ENCODE measurements around the gene NTM.

The NTM gene

DNA sequence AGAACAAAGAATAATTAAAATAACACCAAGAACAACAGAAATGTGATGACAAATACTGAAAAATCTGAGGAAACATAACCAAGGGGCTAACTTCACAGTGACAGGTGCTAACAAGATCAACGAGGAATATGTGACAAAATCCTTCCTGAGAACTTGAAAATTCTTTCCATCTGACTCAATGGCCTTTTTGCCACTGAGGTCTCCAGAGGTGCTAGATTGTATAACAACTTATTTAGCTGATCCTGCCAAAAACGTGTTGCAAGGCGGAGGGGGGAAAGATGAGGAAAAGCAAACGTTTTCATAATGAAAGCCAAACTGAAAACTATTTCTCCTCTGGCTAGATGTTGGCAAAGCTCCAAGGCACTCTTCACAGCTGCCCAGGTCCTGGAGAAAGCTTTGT lies 364.5 kb downstream of the NTM start:
- DNase-seq (ENCODE audit: low spot score), result no peak

GRCh38 chr11:131737357-131737756 lies 366.9 kb downstream of the NTM start:
- no peak for DNase-seq (ENCODE audit: low spot score)

- no peak for DNase-seq (ENCODE audit: low spot score)
Observed at GRCh38 chr11:131739243-131739882, 368.9 kb downstream of the NTM start.

GRCh38 chr11:131744847-131745246 lies 374.4 kb downstream of the NTM start:
- DNase-seq (ENCODE audit: low spot score), result no peak

DNA sequence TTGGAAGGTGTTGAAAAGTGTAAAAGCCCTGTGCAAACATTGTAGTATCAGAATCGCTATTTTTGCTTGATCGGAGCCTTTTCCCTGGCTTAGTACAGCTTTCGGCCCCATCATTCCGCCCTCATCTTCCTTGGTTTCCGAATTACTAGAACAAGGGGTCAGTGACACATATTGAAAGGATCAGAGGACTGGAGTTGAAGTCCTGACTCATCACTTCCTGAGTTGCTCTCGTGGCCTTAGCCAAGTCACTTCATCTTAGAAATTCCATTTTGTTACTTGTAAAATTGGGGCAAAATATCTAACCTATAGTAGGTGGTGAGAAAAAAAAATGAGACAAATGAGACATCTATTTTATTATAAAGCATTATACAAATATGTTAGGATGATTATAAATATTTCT lies 375.0 kb downstream of the NTM start:
- DNase-seq (ENCODE audit: low spot score), result no peak

DNA sequence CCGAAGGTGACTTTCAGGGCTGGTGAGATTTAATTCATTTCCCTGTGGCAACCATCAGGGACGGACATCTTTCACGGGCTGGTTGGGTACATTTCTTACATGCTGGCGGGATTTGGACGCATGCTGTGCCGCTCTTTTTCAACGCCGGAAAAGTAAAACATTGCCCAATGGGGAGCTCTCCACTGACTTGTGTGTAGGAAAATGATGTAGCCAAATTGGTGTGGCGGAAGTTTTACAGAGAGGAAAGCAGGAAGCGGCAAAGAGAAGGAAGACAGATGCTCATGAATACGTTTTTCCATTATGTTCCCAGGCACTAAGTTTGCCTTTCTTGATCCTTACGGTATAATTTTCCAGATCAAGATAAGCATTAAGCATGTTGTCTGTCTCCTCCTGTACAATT lies 375.8 kb downstream of the NTM start:
- no peak for DNase-seq (ENCODE audit: low spot score)

DNA sequence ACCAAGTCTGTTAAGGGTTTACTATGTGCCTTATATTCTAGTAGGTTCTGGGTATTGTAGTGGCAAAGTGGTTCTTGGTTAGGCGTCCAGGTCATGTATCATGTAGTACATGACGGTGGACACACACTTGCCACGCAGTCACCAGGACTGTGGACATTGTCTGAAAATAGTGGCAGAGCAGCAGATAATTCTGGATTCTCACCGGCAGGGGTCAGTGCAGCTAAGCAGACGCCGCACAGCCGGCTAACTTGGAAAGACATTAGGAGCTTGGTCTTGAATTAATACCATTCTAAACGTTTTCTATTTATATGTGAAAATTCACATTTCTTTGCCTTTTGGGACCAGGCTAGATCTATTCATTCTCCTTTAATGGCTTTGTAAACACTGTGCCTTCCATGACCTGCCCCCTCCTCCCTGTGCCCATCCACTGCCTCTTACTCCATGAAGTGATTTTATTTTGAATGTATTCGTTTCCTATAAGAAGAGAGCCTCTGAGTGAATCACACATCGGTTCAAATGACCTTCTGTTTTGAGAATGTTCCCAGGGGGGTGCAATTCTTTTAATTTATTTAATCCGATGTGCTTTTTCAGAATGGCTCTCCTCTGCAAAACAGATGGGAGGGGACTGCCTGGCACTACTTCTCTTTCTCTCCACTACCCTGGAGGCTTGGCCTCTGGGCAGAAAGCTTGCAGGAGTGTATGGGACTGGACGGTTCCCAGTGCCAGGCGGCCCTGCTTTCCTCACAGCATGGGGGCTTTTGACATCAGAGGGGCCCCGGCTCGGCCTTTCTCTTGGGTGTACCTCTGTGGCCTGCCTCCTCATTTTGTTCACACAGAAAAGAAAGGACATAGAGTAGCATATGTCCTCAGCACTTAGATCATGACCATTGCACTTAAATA lies 378.0 kb downstream of the NTM start:
- DNase-seq (ENCODE audit: low spot score), result peak; percentile 40

- no peak for DNase-seq (ENCODE audit: low spot score)
Observed at GRCh38 chr11:131749101-131749500, 378.7 kb downstream of the NTM start.

DNA sequence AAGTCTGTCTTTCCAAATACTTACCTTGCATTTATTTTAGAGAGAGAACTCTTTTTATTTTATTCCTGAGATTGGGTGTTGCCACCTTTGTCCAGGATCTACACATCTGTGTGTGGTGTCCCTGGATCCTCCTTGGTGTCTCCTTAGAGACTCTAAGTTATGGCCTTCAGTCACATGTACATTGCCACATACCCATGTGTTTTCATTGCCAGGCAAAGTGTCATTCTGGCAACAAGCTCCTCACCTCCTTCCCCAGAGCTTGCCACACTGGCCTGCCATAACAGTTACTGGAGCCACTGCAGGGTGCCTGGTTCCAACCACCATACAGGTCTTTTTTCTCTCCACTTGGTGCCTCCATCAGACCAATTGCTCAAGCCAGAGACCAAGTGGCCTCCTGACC lies 379.7 kb downstream of the NTM start:
- DNase-seq (ENCODE audit: low spot score), result no peak

- no peak for DNase-seq (ENCODE audit: low spot score)
Observed at GRCh38 chr11:131750692-131751091, 380.3 kb downstream of the NTM start.

GRCh38 chr11:131754671-131755070 lies 384.3 kb downstream of the NTM start:
- no peak for DNase-seq (ENCODE audit: low spot score)

- no peak for DNase-seq (ENCODE audit: low spot score)
Observed at GRCh38 chr11:131756479-131757110, 386.2 kb downstream of the NTM start.

DNA sequence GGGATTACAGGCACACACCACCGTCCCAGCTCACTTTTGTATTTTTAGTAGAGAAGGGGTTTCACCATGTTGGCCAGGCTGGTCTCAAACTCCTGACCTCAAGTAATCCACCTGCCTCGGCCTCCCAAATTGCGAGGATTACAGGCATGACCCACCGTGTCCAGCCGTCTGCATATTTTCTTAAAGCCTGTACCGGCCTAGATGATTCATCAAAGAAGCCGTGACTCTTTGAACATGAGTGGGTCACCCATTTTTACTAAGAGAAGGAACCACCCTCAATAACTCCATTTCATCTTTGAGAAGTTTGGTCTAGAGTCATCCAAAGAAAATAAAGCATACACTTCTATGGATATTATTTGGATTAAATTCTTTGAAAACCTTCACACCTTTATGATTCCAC lies 388.3 kb downstream of the NTM start:
- no peak for DNase-seq (ENCODE audit: low spot score)

GRCh38 chr11:131759140-131759539 lies 388.7 kb downstream of the NTM start:
- no peak for DNase-seq (ENCODE audit: low spot score)

DNA sequence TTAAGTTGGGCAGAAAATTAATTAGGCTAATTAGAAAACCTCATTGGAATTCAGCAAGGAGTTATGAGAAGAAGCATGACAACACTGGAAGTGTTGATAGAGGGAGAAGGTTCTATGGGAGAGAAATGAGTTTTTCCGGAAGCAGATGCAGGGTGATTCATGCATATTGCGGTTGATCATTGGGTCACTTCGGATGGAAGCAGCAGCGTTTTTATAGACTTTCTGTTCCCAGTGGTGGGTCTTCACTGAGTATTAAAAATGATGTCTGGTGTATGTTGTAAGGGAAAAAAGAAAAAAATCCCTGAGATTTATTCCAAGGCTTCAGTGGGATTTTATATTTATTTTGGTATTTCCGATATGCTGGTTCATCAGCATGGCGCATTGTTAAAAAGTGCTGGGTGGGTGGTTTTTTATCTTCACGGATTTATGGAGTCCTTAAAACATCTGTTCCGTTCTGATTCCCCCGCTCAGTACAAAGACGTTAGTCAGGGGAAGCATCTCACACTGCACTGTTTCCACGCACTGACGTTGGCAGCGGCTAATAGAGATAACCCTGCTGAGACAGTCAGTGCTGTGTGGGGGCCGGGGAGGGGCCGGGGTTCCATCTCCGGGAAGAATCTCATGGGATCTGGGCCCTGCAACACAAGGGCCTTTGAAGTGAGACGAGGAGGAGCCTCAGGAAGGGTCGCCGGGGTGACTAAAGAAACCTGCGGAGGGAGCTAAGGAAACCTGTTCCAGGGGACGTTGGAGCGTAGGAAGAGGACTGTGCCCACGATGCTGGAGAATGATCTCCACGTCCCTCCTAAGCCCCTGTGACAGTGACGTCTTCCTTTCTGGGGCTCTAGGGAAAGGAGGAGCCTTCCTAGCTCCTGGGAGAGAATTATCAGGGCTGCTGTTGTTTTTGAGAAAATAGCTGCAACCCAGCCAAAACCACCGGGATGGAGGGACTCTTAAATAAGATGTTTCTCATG lies 390.0 kb downstream of the NTM start:
- no peak for DNase-seq (ENCODE audit: low spot score)

DNA sequence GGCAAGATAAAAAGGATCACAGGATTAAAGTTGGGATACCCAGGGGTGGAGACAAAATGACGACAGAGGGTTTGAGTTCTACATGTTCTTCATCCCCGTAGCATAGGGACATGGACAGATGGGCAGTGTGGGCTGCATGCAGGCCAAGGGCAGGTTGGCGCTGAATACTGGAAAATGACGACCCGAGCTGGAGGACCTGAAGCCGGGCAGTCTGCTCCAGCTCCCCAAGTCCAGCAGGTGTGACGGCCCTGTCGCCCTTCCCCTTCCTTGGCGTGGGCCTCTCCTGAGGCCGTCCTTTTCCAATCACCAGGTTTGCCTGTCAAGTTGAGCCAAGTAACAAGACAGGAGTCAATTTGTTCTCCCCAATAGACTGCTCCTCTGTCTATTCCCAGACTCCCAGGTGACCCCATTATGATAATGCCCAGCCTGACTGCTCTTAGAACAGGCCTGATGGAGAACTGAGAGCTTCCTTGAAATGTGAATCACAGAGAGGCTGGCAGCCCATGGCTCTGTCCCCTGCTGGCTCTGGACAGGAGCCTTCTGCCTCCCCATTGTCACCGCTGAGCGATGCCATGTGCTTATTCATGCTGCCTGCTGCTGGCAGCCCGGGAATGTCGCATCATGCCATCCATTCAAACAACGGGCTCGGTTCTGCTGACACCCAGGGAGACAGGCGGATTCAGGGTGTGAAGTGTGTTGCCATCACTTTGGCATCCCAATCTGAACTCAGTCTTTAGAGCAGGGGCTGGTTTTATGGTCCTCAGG lies 392.1 kb downstream of the NTM start:
- no peak for DNase-seq (ENCODE audit: low spot score)

DNA sequence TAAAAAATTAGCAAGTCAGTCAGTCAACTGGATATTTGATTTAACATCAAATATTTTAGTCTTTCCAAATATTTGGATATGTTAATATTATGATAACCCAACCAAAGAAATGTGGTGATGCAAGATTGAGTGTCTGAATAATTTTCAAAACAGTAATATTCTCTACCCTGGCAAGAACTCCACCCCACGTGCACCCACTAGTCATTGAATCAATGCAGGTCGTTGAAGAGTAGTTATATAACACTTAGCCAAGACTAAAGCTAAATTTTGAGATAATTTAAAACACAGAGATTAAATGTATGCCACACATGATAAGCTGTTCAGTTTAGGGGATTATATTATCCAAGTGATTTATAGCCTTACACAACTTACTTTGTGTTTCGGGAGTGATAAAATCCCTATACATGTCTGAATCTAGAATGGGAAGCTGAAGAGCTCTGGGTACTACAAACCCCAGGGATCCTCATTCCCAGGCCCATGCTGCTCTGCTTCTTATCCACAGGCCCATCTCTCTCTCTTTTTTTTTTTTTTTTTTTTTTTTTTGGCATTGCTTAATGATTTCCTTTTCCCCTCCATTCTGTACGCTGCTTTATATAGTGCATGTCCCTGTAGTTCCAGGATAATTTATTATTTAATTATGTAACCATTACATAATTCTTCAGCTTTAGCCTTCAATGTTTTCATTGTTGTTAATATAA lies 392.9 kb downstream of the NTM start:
- no peak for DNase-seq (ENCODE audit: low spot score)

GRCh38 chr11:131764126-131764525 lies 393.7 kb downstream of the NTM start:
- no peak for DNase-seq (ENCODE audit: low spot score)

GRCh38 chr11:131764649-131765048 lies 394.2 kb downstream of the NTM start:
- no peak for DNase-seq (ENCODE audit: low spot score)

GRCh38 chr11:131766637-131767036 lies 396.2 kb downstream of the NTM start:
- no peak for DNase-seq (ENCODE audit: low spot score)

GRCh38 chr11:131767421-131767820 lies 397.0 kb downstream of the NTM start:
- no peak for DNase-seq (ENCODE audit: low spot score)
